Loucy (cell line): Measurements from ENCODE around the gene PCF11.

Experiments used
- EZH2phosphoT487 ChIP-seq: fragments of 200-600 bp; IDR thresholded peaks from 2 replicates; pipeline ENCODE4 v1.6.1; 2018; ENCODE audit warnings: antibody characterized with exemption, mild to moderate bottlenecking, moderate library complexity, borderline replicate concordance
- TF ChIP-seq, protein P1 (sequence below): fragments of 200-600 bp; sonication (generic); conservative IDR thresholded peaks from 2 replicates; pipeline ENCODE4 v1.5.1; 2014; ENCODE audit warnings: mild to moderate bottlenecking, antibody characterized with exemption, low read length

DNA sequence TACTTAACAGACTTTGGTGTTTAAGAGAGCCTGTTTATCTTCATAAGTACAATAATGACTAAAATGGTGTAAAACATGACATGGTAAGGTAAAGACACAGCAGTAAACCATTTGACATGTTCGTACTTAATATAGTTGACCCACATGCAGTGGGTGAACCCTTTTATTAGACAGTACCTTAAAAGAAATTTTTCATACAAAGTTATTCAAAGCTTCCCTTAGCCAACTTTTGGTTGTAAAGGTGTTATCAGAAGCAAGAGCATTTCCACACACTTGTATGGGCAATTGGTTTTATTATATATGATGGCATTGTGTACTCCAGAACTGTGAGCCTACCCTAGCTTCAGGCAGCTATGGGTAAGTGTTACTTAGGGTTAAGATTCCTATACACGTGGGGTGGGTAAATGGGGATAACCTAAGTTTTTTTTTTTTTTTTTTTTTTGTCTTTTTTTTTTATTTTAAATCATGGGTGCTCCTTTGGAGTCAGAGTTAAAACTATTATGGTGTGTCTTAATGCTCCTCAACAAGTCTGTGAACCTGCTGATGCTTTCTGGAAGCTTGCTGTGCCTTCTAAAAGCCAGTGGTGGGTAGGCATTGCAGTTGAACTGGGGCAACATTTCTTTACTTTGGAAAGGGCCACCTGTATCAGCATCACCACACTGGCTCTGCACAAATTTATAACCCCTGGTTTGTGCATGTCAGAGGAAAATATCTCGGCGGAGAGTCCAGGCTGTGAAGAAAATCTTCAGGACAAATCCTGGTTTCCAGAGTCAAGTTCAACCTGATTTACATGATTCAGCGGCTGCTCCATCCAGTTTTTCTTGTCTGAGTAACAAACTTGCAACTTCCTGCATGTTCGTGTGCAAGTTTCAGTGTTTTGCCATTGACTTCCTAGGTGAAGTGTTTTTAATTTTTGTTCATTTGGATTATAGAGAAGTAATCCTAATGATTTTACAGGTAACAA is 3.3 kb downstream of the PCF11 start:
- TF ChIP-seq, protein P1, sequence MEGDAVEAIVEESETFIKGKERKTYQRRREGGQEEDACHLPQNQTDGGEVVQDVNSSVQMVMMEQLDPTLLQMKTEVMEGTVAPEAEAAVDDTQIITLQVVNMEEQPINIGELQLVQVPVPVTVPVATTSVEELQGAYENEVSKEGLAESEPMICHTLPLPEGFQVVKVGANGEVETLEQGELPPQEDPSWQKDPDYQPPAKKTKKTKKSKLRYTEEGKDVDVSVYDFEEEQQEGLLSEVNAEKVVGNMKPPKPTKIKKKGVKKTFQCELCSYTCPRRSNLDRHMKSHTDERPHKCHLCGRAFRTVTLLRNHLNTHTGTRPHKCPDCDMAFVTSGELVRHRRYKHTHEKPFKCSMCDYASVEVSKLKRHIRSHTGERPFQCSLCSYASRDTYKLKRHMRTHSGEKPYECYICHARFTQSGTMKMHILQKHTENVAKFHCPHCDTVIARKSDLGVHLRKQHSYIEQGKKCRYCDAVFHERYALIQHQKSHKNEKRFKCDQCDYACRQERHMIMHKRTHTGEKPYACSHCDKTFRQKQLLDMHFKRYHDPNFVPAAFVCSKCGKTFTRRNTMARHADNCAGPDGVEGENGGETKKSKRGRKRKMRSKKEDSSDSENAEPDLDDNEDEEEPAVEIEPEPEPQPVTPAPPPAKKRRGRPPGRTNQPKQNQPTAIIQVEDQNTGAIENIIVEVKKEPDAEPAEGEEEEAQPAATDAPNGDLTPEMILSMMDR = no peak
- TF ChIP-seq EZH2phosphoT487 = no peak
